ENCODE measurements around the gene PRKN. TPM values are rescaled to one million over a fixed set of nuclear protein-coding genes. Genes with fewer than 3 reads are reported as not detected.

Gene PRKN
- polyA plus RNA-seq, 1 donor from 2014 or later, result 1.2 TPM

DNA sequence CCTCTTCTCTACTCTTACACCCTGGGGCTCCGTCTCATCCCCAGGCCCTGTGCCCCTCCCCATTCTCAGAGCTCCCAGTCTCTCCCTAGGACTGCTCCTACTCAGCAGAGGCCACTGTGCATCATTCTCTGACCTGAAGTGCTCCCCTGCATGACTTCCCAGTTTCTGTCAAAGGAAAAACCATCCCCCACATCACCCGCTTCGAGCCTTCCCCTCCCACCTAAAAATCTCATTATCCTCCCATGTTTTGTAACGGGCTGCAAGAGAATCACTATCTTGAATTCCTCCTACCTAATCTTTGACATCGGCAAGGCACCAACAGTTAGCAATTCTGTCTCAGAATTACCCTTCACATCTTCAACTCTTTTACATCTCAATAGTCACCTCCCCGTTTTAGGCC is 463.0 kb downstream of the PRKN start:
- TF ChIP-seq SMC3 (conservative IDR thresholded peaks at IDR 0.05; ENCODE audit: poor library complexity), result no peak
- no peak for TF ChIP-seq EP300 (conservative IDR thresholded peaks at IDR 0.05; ENCODE audit: poor library complexity, severe bottlenecking)
- Histone ChIP-seq H4K20me1 (ENCODE audit: insufficient read depth) (no peaks in the 10 kb centered on the region), H3K27me3 (ENCODE audit: insufficient read depth, low read depth, low read length) (no peaks in the 10 kb centered on the region), H2AFZ (ENCODE audit: low read depth, low read length) (no peak overlapping the region), H3K4me3 (ENCODE audit: low read length) (no peak overlapping the region), H3K9me2 (ENCODE audit: insufficient read depth, low read length) (no peaks in the 10 kb centered on the region), H3K4me2 (ENCODE audit: low read length) (no peak overlapping the region), H3K27ac (ENCODE audit: low read length) (no peak overlapping the region), H3K79me2 (replicated peaks; ENCODE audit: insufficient read depth, low read length) (no peaks in the 10 kb centered on the region), H3K36me3 (ENCODE audit: insufficient read depth, low read length) (no peaks in the 10 kb centered on the region), H3F3A (ENCODE audit: insufficient read depth, low read length, poor library complexity, severe bottlenecking) (no peaks in the 10 kb centered on the region), H3K9ac (ENCODE audit: low read length) (no peak overlapping the region), H3K9me3 (ENCODE audit: low read length) (no peaks in the 10 kb centered on the region)

DNA sequence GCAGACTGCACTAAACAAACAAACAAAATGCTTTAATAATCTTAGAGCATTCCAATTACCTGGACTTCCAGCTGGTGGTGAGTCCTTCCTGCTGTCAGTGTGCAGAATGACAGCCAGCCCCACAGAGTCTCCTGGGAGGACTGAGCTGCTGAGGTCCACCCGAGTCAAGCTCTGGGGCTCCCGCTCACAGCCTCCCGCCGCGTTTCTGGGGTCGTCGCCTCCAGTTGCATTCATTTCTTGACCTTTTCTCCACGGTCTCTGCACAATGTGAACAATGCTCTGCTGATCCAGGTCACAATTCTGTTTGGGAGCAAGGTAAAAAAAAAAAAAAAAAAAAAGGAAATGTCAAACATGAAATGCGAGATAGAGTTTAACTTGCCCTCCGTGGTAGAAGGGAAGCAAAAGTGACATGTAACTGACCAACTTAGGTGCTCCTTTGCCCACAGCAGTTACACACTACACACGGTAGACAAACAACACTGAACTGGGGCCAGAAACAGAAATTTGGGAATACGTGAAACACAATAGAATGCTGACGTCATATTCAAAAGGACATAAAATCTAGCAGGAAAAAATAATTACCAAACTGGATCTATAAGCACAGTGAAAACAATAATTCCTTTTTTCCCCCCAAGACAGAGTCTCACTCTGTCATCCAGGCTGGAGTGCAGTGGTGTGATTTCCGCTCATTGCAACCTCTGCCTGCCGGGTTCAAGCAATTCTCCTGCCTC is 464.9 kb downstream of the PRKN start:
- TF ChIP-seq POLR2AphosphoS5 (IDR thresholded peaks at IDR 0.05), result no peak
- Histone ChIP-seq H3F3A (ENCODE audit: insufficient read depth, low read length, poor library complexity, severe bottlenecking) (no peaks in the 10 kb centered on the region), H3K79me2 (replicated peaks; ENCODE audit: insufficient read depth, low read length) (no peaks in the 10 kb centered on the region), H3K9me3 (ENCODE audit: low read length) (no peaks in the 10 kb centered on the region), H3K4me3 (ENCODE audit: low read length) (no peak overlapping the region), H2AFZ (ENCODE audit: low read depth, low read length) (no peak overlapping the region), H3K9ac (ENCODE audit: low read length) (no peak overlapping the region), H3K27ac (ENCODE audit: low read length) (no peak overlapping the region), H3K4me2 (ENCODE audit: low read length) (no peak overlapping the region), H3K27me3 (ENCODE audit: insufficient read depth, low read depth, low read length) (no peaks in the 10 kb centered on the region), H3K9me2 (ENCODE audit: insufficient read depth, low read length) (no peaks in the 10 kb centered on the region), H3K36me3 (ENCODE audit: insufficient read depth, low read length) (no peaks in the 10 kb centered on the region), H4K20me1 (ENCODE audit: insufficient read depth) (no peaks in the 10 kb centered on the region)

DNA sequence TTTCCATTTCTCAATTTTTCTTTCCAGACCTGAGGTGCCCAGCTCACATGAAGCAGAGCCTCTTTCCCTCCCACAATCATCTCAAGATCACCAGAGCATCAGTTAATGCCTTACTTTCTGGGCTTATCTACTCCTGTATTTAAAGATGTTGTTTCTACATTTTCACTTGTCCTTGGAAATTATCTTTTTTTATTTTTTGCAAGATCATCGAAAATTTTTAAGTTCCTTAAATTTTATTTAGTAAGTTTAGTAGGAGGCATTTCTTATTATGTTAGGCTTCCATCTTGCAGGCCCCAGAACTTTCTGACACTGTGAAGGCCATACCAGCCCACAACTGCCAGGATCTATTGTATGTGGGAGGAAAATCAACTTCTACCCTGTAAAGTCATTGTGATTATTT is 466.0 kb downstream of the PRKN start:
- no peak overlapping the region for H3K4me2 ChIP-seq (ENCODE audit: low read length)
- H3K9me2 ChIP-seq (ENCODE audit: insufficient read depth, low read length), result no peaks in the 10 kb centered on the region
- H3K27ac ChIP-seq (ENCODE audit: low read length), result no peak overlapping the region
- no peaks in the 10 kb centered on the region for H3K36me3 ChIP-seq (ENCODE audit: insufficient read depth, low read length)
- H4K20me1 ChIP-seq (ENCODE audit: insufficient read depth), result no peaks in the 10 kb centered on the region
- H3K9me3 ChIP-seq (ENCODE audit: low read length), result no peaks in the 10 kb centered on the region
- H2AFZ ChIP-seq (ENCODE audit: low read depth, low read length), result no peak overlapping the region
- TF ChIP-seq, protein P1, sequence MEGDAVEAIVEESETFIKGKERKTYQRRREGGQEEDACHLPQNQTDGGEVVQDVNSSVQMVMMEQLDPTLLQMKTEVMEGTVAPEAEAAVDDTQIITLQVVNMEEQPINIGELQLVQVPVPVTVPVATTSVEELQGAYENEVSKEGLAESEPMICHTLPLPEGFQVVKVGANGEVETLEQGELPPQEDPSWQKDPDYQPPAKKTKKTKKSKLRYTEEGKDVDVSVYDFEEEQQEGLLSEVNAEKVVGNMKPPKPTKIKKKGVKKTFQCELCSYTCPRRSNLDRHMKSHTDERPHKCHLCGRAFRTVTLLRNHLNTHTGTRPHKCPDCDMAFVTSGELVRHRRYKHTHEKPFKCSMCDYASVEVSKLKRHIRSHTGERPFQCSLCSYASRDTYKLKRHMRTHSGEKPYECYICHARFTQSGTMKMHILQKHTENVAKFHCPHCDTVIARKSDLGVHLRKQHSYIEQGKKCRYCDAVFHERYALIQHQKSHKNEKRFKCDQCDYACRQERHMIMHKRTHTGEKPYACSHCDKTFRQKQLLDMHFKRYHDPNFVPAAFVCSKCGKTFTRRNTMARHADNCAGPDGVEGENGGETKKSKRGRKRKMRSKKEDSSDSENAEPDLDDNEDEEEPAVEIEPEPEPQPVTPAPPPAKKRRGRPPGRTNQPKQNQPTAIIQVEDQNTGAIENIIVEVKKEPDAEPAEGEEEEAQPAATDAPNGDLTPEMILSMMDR (IDR thresholded peaks at IDR 0.05; ENCODE audit: poor library complexity, severe bottlenecking), result no peak
- TF ChIP-seq EZH2 (IDR thresholded peaks at IDR 0.05; ENCODE audit: borderline replicate concordance, insufficient read depth, low read length, poor library complexity, severe bottlenecking) (no peak), MXI1 (conservative IDR thresholded peaks at IDR 0.05; ENCODE audit: poor library complexity, severe bottlenecking) (no peak), SMC3 (conservative IDR thresholded peaks at IDR 0.05; ENCODE audit: poor library complexity) (no peak), EP300 (conservative IDR thresholded peaks at IDR 0.05; ENCODE audit: poor library complexity, severe bottlenecking) (no peak), POLR2AphosphoS5 (IDR thresholded peaks at IDR 0.05) (no peak)
- TF ChIP-seq, protein P2, sequence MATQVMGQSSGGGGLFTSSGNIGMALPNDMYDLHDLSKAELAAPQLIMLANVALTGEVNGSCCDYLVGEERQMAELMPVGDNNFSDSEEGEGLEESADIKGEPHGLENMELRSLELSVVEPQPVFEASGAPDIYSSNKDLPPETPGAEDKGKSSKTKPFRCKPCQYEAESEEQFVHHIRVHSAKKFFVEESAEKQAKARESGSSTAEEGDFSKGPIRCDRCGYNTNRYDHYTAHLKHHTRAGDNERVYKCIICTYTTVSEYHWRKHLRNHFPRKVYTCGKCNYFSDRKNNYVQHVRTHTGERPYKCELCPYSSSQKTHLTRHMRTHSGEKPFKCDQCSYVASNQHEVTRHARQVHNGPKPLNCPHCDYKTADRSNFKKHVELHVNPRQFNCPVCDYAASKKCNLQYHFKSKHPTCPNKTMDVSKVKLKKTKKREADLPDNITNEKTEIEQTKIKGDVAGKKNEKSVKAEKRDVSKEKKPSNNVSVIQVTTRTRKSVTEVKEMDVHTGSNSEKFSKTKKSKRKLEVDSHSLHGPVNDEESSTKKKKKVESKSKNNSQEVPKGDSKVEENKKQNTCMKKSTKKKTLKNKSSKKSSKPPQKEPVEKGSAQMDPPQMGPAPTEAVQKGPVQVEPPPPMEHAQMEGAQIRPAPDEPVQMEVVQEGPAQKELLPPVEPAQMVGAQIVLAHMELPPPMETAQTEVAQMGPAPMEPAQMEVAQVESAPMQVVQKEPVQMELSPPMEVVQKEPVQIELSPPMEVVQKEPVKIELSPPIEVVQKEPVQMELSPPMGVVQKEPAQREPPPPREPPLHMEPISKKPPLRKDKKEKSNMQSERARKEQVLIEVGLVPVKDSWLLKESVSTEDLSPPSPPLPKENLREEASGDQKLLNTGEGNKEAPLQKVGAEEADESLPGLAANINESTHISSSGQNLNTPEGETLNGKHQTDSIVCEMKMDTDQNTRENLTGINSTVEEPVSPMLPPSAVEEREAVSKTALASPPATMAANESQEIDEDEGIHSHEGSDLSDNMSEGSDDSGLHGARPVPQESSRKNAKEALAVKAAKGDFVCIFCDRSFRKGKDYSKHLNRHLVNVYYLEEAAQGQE (IDR thresholded peaks at IDR 0.05; ENCODE audit: borderline replicate concordance), result no peak
- H3K27me3 ChIP-seq (ENCODE audit: insufficient read depth, low read depth, low read length), result no peaks in the 10 kb centered on the region
- H3K4me3 ChIP-seq (ENCODE audit: low read length), result no peak overlapping the region
- H3F3A ChIP-seq (ENCODE audit: insufficient read depth, low read length, poor library complexity, severe bottlenecking), result no peaks in the 10 kb centered on the region
- no peaks in the 10 kb centered on the region for H3K79me2 ChIP-seq (replicated peaks; ENCODE audit: insufficient read depth, low read length)
- no peak overlapping the region for H3K9ac ChIP-seq (ENCODE audit: low read length)

Data from neural cell (in vitro differentiated cells).